Retinal pigment epithelial cell (primary cell): ENCODE data around the gene PRR9.
"Not testable (repeated sequence)": the region's sequence is repeated elsewhere in the genome, so short reads cannot be mapped to it uniquely, and the experiment has no call there.

Experiments
- DNase-seq: peaks from one replicate; pipeline ENCODE4 v3.0.0-alpha.2; 2010; ENCODE audit warnings: low read depth
- H3K4me3 ChIP-seq: 2 replicates; pipeline ENCODE4 v1.5.1; 2011; ENCODE audit warnings: mild to moderate bottlenecking, low read length, control low read depth, moderate library complexity
- TF ChIP-seq, protein P1 (sequence below): conservative IDR thresholded peaks from 2 replicates; pipeline ENCODE4 v1.5.1; 2011; ENCODE audit warnings: low read depth, low read length, control low read depth, inconsistent platforms

Gene PRR9, protein sequence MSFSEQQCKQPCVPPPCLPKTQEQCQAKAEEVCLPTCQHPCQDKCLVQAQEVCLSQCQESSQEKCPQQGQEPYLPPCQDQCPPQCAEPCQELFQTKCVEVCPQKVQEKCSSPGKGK

GRCh38 chr1:153217212-153217611, at the start of gene PRR9:
Gene PRR9, plus strand, starts transcription at chr1:153217584. Its CDS starts 561 bp downstream, at chr1:153218145.
- no peak within 1 kb of the TSS for H3K4me3 ChIP-seq
- TF ChIP-seq, protein P1, sequence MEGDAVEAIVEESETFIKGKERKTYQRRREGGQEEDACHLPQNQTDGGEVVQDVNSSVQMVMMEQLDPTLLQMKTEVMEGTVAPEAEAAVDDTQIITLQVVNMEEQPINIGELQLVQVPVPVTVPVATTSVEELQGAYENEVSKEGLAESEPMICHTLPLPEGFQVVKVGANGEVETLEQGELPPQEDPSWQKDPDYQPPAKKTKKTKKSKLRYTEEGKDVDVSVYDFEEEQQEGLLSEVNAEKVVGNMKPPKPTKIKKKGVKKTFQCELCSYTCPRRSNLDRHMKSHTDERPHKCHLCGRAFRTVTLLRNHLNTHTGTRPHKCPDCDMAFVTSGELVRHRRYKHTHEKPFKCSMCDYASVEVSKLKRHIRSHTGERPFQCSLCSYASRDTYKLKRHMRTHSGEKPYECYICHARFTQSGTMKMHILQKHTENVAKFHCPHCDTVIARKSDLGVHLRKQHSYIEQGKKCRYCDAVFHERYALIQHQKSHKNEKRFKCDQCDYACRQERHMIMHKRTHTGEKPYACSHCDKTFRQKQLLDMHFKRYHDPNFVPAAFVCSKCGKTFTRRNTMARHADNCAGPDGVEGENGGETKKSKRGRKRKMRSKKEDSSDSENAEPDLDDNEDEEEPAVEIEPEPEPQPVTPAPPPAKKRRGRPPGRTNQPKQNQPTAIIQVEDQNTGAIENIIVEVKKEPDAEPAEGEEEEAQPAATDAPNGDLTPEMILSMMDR: no peak
- DNase-seq: no peak

GRCh38 chr1:153168686-153169085, 48.7 kb upstream of the PRR9 start:
- TF ChIP-seq, protein P1: no peak

DNA sequence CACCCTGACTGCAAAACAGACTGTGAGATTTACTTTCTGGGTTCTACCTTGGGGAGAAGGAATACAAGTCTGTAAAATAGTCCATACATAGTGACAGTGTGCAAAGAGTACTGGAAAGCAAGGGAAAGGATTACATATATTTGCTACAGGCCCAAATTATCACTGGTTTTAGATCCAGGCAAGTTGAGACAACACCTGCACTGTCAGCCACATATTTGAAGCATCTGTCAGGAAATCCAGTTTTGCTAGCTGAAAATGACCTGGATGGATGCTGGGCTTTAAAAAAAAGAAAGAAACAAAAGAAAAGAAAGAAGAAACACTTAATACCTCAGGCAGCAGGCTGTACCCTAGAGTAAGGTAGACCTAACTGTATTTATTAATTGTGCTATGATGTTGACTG, 42.8 kb upstream of the PRR9 start:
- TF ChIP-seq, protein P1: no peak
- no peak for DNase-seq
- H3K4me3 ChIP-seq: no peak overlapping the region

More at GRCh38 chr1:153168686-153169085, 48.7 kb upstream of the PRR9 start:
- no peak overlapping the region for H3K4me3 ChIP-seq
- no peak for DNase-seq

DNA sequence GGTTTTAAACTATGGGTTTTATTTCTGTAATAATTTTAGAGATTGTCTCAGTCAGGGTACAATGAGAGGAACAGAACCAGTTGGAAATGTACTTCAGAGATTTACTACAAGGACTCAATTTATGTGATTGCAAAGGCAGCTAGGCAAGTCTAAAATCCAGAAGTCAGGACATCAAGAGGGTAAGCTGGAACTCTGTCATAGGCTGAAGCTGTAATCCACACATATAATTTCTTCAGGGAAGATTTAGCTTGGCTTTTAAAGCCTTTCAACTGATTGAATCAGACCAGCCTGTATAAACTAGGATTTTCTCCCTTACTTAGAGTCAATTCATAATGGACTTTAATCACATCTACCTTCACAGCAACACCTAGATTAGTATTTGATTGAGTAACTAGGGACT, 38.5 kb upstream of the PRR9 start:
- TF ChIP-seq, protein P1: no peak
- H3K4me3 ChIP-seq: no peak overlapping the region
- no peak for DNase-seq

GRCh38 chr1:153180556-153180955, 36.8 kb upstream of the PRR9 start:
- no peak for DNase-seq
- H3K4me3 ChIP-seq: no peak overlapping the region
- TF ChIP-seq, protein P1: no peak

DNA sequence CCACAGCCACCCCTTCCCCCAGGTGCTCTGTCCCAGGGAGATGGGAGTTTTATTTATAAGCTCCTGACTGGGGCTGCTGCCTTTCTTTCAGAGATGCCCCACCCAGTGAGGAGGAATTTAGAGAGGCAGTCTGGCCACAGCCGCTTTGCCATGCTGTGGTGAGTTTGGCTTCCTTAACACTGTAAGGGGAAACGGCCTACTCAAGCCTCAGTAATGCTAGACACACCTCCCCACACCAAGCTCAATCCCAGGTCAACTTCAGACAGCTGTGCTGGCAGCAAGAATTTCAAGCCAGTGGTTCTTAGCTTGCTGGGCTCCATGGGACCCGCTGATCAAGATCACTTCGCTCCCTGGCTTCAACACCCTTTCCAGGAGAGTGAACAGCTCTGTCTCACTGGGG, 29.1 kb upstream of the PRR9 start:
- not testable (repeated sequence) for DNase-seq, H3K4me3 ChIP-seq

DNA sequence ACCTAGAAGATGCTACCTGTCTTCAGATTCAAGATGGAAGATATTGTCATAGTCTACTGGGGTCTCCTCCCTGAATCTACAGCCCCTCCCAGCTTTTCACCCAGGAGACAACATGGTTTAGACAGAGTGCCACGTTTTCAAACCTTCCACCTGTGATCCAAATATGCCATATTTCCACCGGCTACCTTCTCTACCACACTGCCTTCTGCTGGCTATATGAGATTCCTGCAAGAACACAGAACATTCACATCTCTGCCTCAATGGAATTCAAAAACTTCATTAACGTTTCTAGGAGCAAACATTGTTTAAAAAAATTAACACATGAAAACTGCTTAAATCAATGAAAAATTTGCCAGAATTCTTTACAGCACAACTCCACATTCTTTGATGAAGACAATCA, 27.0 kb upstream of the PRR9 start:
- no peak overlapping the region for H3K4me3 ChIP-seq
- no peak for DNase-seq
- TF ChIP-seq, protein P1: peak; percentile 69

DNA sequence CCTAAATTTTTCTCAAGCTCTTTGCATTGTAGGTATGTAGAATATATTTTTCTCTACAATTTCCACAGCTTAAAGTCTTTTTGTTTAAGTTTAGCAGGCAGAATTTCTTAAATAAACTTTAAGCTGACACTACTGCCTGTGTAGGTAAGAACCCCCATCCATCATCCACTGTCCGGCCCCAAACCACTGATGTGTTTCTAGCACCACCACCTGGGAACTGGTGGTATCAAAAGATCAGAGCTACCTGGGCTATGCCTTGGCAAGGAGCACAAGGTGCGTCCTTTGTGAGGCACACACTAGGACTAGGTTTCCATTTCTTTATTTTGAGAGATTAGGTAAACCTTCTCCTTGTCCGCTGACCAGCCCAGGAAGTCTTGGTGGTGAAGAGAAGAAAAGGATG, 24.7 kb upstream of the PRR9 start:
- no peak overlapping the region for H3K4me3 ChIP-seq
- no peak for DNase-seq
- TF ChIP-seq, protein P1: peak; percentile 70
